Measurements from ENCODE around the gene KRTAP5-6. TPM values are rescaled to one million over a fixed set of nuclear protein-coding genes. Genes with fewer than 3 reads are reported as not detected.
"Not testable (repeated sequence)": the region's sequence is repeated elsewhere in the genome, so short reads cannot be mapped to it uniquely, and the experiment has no call there.

KRTAP5-6 gene
- total RNA-seq, 2 donors from 2014 or later, result not detected

GRCh38 chr11:1655168-1656060 is 41.6 kb upstream of the KRTAP5-6 start:
- Mint-ChIP-seq H3K27me3 (peaks cover 31% of the 10 kb centered on the region), H3K4me1 (peaks cover 5% of the 10 kb centered on the region), H3K27ac (no peak overlapping the region), H3K9me3 (no peaks in the 10 kb centered on the region), H3K36me3 (ENCODE audit: low read depth) (no peaks in the 10 kb centered on the region), H3K4me3 (no peak overlapping the region)
- no peak for ATAC-seq (replicated peaks)

GRCh38 chr11:1656061-1656441 is 40.9 kb upstream of the KRTAP5-6 start:
- ATAC-seq (replicated peaks), result no peak
- Mint-ChIP-seq H3K27ac (no peak overlapping the region), H3K4me1 (peaks cover 5% of the 10 kb centered on the region), H3K27me3 (peaks cover 32% of the 10 kb centered on the region), H3K36me3 (ENCODE audit: low read depth) (no peaks in the 10 kb centered on the region), H3K4me3 (no peak overlapping the region), H3K9me3 (no peaks in the 10 kb centered on the region)

GRCh38 chr11:1656670-1657069 is 40.3 kb upstream of the KRTAP5-6 start:
- peaks cover 5% of the 10 kb centered on the region for H3K4me1 Mint-ChIP-seq
- H3K36me3 Mint-ChIP-seq (ENCODE audit: low read depth), result no peaks in the 10 kb centered on the region
- ATAC-seq (replicated peaks), result no peak
- H3K4me3 Mint-ChIP-seq, result no peak overlapping the region
- peaks cover 29% of the 10 kb centered on the region for H3K27me3 Mint-ChIP-seq
- no peaks in the 10 kb centered on the region for H3K9me3 Mint-ChIP-seq
- H3K27ac Mint-ChIP-seq, result no peak overlapping the region

GRCh38 chr11:1659506-1659905 is 37.5 kb upstream of the KRTAP5-6 start:
- Mint-ChIP-seq H3K27ac (no peak overlapping the region), H3K4me3 (peak overlapping the region; percentile 28), H3K4me1 (peaks cover 5% of the 10 kb centered on the region), H3K27me3 (peaks cover 21% of the 10 kb centered on the region), H3K9me3 (no peaks in the 10 kb centered on the region), H3K36me3 (ENCODE audit: low read depth) (no peaks in the 10 kb centered on the region)
- no peak for ATAC-seq (replicated peaks)

GRCh38 chr11:1660111-1660867 is 36.7 kb upstream of the KRTAP5-6 start:
- H3K4me3 Mint-ChIP-seq, result peak overlapping the region; percentile 28
- no peak for ATAC-seq (replicated peaks)
- H3K4me1 Mint-ChIP-seq, result peaks cover 5% of the 10 kb centered on the region
- no peaks in the 10 kb centered on the region for H3K36me3 Mint-ChIP-seq (ENCODE audit: low read depth)
- peaks cover 17% of the 10 kb centered on the region for H3K27me3 Mint-ChIP-seq
- no peaks in the 10 kb centered on the region for H3K9me3 Mint-ChIP-seq
- no peak overlapping the region for H3K27ac Mint-ChIP-seq

- H3K4me1 Mint-ChIP-seq; H3K4me3 Mint-ChIP-seq; H3K27ac Mint-ChIP-seq; H3K36me3 Mint-ChIP-seq (ENCODE audit: low read depth); H3K9me3 Mint-ChIP-seq: not testable (repeated sequence)
- peaks cover 14% of the 10 kb centered on the region for H3K27me3 Mint-ChIP-seq
- ATAC-seq (replicated peaks), result peak; percentile 23
Measured at GRCh38 chr11:1661454-1662269, 35.3 kb upstream of the KRTAP5-6 start.

- not testable (repeated sequence) for H3K4me3 Mint-ChIP-seq; H3K36me3 Mint-ChIP-seq (ENCODE audit: low read depth); H3K27ac Mint-ChIP-seq; H3K9me3 Mint-ChIP-seq; H3K4me1 Mint-ChIP-seq
- peaks cover 11% of the 10 kb centered on the region for H3K27me3 Mint-ChIP-seq
- ATAC-seq (replicated peaks), result peak; percentile 66
Measured at GRCh38 chr11:1662699-1663283, 34.2 kb upstream of the KRTAP5-6 start.

GRCh38 chr11:1665313-1665712 is 31.7 kb upstream of the KRTAP5-6 start:
- Mint-ChIP-seq H3K4me3 (no peak overlapping the region), H3K27me3 (peaks cover 6% of the 10 kb centered on the region), H3K27ac (no peak overlapping the region), H3K4me1 (no peaks in the 10 kb centered on the region), H3K36me3 (ENCODE audit: low read depth) (no peaks in the 10 kb centered on the region), H3K9me3 (no peaks in the 10 kb centered on the region)
- ATAC-seq (replicated peaks), result no peak

GRCh38 chr11:1667121-1667850 is 29.7 kb upstream of the KRTAP5-6 start:
- H3K27me3 Mint-ChIP-seq, result peaks cover 7% of the 10 kb centered on the region
- H3K4me3 Mint-ChIP-seq, result no peak overlapping the region
- H3K27ac Mint-ChIP-seq, result no peak overlapping the region
- H3K36me3 Mint-ChIP-seq (ENCODE audit: low read depth), result no peaks in the 10 kb centered on the region
- ATAC-seq (replicated peaks), result no peak
- no peaks in the 10 kb centered on the region for H3K9me3 Mint-ChIP-seq
- no peaks in the 10 kb centered on the region for H3K4me1 Mint-ChIP-seq

GRCh38 chr11:1667906-1668305 is 29.1 kb upstream of the KRTAP5-6 start:
- no peak for ATAC-seq (replicated peaks)
- no peak overlapping the region for H3K27ac Mint-ChIP-seq

GRCh38 chr11:1668911-1669473 is 28.0 kb upstream of the KRTAP5-6 start:
- no peak for ATAC-seq (replicated peaks)
- H3K36me3 Mint-ChIP-seq (ENCODE audit: low read depth), result no peaks in the 10 kb centered on the region
- peaks cover 19% of the 10 kb centered on the region for H3K27me3 Mint-ChIP-seq
- H3K9me3 Mint-ChIP-seq, result no peaks in the 10 kb centered on the region
- no peak overlapping the region for H3K4me3 Mint-ChIP-seq
- no peak overlapping the region for H3K27ac Mint-ChIP-seq
- H3K4me1 Mint-ChIP-seq, result no peaks in the 10 kb centered on the region

More at GRCh38 chr11:1667906-1668305, 29.1 kb upstream of the KRTAP5-6 start:
- Mint-ChIP-seq H3K4me3 (no peak overlapping the region), H3K27me3 (peaks cover 12% of the 10 kb centered on the region), H3K36me3 (ENCODE audit: low read depth) (no peaks in the 10 kb centered on the region), H3K9me3 (no peaks in the 10 kb centered on the region), H3K4me1 (no peaks in the 10 kb centered on the region)

- Mint-ChIP-seq H3K27ac (no peak overlapping the region), H3K27me3 (peaks cover 19% of the 10 kb centered on the region), H3K4me3 (no peak overlapping the region), H3K4me1 (no peaks in the 10 kb centered on the region), H3K36me3 (ENCODE audit: low read depth) (no peaks in the 10 kb centered on the region), H3K9me3 (no peaks in the 10 kb centered on the region)
- no peak for ATAC-seq (replicated peaks)
Measured at GRCh38 chr11:1669546-1670218, 27.3 kb upstream of the KRTAP5-6 start.

- H3K4me1 Mint-ChIP-seq; H3K4me3 Mint-ChIP-seq; ATAC-seq (replicated peaks); H3K9me3 Mint-ChIP-seq; H3K36me3 Mint-ChIP-seq (ENCODE audit: low read depth): not testable (repeated sequence)
- peak overlapping the region; percentile 38 for H3K27ac Mint-ChIP-seq
- peaks cover 24% of the 10 kb centered on the region for H3K27me3 Mint-ChIP-seq
Measured at GRCh38 chr11:1670457-1670856, 26.5 kb upstream of the KRTAP5-6 start.
